Glomerular endothelial cell (primary cell): ENCODE data around the gene IL1RAPL2. TPM values are rescaled to one million over a fixed set of nuclear protein-coding genes. Genes with fewer than 3 reads are reported as not detected.
"Not testable (repeated sequence)": the region's sequence is repeated elsewhere in the genome, so short reads cannot be mapped to it uniquely, and the experiment has no call there.

Experiments used
- DNase-seq: peaks from one replicate; pipeline ENCODE4 v3.0.0-alpha.2; 2011; ENCODE audit warnings: low read depth, low spot score; ENCODE audit errors: extremely low read depth
- total RNA-seq: library from RNA; depleted of rRNA; stranded (reverse); fragments of >200 nt; gene quantifications from 2 replicates; pipeline ENCODE4 v1.2.3, GENCODE V29; 2015

The IL1RAPL2 gene
- total RNA-seq, 1 donor from 2014 or later, result not detected

DNA sequence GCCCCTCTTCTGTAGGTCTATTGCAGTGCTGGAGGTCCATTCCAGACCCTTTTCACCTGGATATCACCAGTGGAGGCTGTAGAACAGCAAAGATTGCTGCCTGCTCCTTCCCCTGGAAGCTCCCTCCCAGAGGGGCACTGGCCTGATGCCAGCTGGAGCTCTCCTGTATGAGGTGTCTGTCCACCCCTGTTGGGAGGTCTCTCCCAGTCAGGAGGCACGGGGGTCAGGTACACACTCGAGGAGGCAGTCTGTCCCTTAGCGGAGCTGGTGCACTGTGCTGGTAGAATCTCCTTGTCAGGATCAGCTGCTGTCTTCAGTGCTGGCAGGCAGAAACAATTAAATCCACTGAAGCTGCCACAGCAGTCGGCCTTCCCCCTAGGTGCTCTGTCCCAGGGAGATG, 276.6 kb downstream of the IL1RAPL2 start:
- no peak for DNase-seq

DNA sequence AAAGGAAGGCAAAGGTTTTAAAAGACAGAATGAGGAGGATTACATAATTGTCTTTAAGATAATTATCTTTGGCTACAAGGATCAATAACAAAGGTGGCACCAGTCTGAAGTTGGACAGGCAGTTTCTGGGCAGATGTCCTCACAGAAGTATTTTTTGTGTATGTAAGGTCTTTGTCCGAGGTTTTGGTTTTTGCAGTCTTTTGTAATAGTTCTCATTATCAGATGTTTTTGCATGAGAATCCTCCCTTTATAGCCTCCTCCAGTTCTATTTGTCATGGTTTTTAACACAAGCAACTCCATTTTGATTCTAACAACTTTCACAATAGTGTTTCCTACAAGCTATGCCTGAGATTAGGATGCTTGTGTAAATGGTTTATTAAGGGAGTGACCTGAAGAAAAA, 286.2 kb downstream of the IL1RAPL2 start:
- no peak for DNase-seq

- DNase-seq, result no peak
These were observed 288.2 kb downstream of the IL1RAPL2 start for GRCh38 chrX:104854188-104854587.

DNA sequence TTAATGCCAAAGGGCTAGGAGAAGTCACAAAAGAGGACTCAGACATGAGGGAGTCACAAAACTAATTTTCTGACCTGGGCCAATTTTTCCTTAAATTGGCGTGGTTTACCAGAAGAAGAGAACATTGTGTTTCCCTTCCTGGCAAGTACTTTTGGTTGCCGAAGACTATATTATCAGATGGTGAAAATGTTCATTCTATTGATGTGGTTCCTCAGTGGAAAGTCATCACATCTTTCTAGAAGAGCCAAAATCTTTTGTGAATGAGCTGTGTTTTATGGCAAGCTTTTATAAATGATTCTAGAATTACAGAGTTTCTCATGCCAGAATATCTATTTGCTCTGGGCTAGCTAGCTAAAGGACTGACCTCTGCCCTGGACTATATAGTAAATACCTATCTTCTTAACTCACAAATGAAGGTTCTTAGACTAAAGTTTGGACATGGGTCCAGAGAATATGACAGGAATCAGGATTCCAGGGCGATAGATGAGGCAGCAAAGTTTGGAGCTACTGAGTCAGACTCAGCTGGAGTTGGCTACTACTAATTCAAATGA, 288.9 kb downstream of the IL1RAPL2 start:
- DNase-seq, result no peak

DNA sequence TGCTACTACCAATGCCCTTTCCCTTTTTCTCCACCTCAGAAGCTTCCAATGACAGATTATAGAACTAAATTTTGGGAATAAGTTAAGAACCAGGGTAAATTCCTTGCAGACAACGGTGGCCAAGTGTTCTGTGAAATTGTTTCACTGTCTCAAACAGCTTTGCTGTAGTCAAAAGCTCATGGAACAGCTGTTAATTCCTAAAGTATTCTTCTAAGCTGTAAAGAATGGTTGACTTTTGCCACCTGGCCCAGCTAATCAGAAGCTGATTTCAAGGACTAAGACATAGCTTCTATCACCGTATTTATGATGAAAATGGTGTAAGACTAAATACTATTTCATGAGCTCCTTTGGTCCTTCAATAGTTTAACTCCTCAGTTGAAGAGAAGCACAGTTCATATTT, 297.5 kb downstream of the IL1RAPL2 start:
- no peak for DNase-seq

DNA sequence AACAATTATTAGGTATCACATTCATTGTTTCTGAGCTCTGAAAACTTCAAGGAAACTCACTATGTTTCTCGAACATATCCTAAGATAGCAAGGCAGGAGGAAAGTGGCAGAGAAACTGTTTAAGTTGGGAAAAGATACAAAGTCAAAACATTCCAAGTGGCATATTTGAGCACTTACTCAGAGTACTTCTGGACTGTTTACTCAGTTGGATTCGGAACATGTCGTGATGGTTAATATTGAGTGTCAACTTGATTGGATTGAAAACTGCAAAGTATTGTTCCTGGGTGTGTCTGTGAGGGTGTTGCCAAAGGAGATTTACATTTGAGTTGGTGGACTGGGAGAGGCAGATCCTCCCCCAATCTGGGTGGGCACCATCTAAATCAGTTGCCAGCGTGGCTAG, 298.3 kb downstream of the IL1RAPL2 start:
- no peak for DNase-seq

- DNase-seq, result no peak
These were observed 311.5 kb downstream of the IL1RAPL2 start for GRCh38 chrX:104877504-104877903.

DNA sequence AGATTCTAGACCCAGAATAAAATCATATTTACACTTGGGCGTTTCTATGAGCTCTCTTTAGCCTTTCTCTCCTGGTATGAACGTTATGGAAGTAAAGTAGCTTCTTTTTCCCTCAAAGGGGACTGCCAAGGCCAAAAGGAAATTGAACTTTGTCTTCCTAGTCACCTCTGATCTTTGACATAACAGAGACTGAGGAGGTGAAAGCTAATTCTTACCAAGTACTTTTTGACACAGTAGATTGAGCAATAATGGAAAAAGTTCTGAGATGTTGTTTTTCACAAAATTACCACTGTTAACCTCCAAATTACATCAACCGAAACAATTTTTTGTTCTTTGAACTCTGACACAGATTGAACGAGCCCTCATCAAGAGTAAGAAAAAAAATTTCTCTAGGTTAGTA, 336.1 kb downstream of the IL1RAPL2 start:
- DNase-seq, result no peak

DNA sequence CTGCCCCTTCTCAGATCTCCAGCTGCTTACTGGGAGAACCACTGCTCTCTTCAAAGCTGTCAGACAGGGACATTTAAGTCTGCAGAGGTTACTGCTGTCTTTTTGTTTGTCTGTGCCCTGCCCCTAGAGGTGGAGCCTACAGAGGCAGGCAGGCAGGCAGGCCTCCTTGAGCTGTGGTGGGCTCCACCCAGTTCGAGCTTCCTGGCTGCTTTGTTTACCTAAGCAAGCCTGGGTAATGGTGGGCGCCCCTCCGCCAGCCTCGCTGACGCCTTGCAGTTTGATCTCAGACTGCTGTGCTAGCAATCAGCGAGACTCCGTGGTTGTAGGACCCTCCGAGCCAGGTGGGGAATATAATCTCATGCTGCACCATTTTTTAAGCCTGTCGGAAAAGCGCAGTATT, 343.7 kb downstream of the IL1RAPL2 start:
- not testable (repeated sequence) for DNase-seq

GRCh38 chrX:104913348-104913747, 347.3 kb downstream of the IL1RAPL2 start:
- DNase-seq, result no peak

DNA sequence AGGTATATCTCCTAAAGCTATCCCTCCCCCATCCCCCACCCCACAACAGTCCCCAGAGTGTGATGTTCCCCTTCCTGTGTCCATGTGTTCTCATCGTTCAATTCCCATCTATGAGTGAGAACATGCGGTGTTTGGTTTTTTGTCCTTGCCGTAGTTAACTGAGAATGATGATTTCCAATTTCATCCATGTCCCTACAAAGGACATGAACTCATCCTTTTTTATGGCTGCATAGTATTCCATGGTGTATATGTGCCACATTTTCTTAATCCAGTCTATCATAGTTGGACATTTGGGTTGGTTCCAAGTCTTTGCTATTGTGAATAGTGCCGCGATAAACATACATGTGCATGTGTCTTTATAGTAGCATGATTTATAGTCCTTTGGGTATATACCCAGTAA, 348.7 kb downstream of the IL1RAPL2 start:
- DNase-seq, result not testable (repeated sequence)

DNA sequence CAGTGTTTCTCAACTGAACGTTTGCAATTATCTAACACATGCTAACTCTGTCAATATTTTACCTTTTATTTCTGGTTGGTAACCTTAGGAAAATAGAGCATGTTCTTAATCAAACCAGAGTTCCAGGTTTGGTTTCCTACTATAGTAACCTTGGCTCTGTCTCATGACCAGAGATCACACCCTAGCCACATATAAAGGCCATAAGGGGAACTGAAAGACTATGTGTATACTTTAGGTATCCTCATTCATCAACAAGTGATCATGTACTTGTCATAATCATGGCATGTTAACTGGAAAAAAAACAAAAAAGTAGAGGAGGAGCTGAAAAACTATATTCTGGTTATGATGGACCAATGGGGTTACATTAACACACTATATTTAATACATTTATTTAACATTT, 352.1 kb downstream of the IL1RAPL2 start:
- no peak for DNase-seq

DNA sequence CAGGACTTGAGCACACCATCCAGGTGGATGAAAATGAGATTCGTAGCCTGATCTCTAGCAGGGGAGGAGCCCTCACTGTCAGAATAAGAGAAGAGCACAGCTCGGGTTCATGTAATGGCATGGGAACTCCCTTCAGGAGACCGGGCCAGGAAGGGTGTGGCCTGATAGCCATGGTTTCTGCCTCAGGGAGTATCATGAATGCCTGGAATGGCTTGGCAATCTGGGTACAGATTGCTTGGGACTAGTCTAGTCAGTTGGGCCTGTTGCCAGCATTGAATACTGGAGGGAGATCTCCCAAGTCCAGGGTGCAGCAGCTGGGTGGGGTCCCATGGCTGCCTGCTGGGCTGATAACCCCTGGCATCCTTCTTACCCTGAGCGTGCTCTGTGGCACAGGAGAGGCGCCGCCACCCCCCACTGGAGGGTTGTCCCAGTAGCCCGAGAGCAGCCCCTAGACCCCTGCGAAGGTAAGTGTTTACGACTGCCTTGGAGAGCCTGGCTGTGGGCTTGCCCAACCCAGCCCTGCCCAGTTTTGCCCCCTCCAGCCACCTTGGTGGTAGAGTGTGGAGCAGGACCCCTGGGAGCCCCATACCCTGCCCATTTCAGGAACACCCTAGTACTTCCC, 355.7 kb downstream of the IL1RAPL2 start:
- DNase-seq, result no peak

DNA sequence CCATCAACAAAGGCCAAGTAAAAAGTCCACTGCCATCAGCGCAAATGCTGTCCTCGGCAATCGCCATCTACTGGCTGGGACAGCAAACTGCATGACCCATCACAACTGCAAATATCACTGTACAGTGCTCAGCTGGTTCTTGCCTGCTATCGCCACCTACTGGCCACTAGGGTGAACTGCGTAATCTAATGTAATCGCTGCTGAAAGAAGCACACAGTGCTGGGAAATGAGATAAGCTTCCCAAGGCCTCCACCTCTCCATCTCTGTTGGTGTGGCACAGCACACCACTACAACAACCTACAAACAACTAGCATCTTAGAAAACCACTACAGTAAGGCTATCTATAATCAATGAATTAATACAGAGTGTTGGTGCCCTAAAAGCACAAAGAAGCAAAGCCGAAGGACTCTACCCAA, 356.2 kb downstream of the IL1RAPL2 start:
- peak; percentile 47 for DNase-seq

- DNase-seq, result no peak
These were observed 363.3 kb downstream of the IL1RAPL2 start for GRCh38 chrX:104929324-104929723.

DNA sequence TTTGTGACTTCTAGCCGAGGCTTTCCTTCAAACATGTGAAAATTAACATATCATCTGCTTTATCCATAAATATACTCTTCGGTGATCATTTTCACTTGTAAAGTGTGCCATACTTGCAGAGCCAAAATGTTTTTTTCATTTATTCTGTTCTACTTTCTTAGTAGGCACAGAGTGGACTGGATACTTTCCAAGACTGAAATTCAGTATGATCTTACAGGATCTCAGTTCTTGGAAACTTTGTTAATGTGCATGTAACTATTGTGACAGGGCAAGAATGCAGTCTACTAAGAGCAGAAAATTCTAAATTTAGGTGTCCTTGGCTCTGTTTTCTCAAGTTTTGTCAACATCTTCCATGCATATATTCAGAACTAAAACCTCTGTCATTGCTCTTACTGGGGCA, 369.6 kb downstream of the IL1RAPL2 start:
- no peak for DNase-seq

GRCh38 chrX:104953251-104953650, 387.3 kb downstream of the IL1RAPL2 start:
- DNase-seq, result no peak

DNA sequence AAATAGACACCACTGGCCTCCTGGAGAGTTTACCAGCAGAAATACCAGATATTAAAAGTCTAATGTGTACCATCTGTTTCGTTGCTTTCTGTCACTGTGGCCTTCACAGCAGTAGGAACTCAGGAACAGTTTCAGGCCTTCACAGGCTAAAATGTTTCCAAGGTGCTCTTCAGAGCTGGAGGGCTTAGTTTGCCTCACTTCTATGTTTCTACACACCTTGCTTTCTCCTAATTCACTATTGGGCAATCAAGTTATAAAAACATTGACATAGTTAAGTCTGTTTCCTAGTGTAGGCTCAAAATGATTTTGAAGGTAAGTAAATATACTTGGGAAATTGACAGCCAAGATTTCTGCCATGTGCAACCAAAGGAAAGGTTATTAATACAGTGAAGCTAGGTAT, 395.9 kb downstream of the IL1RAPL2 start:
- DNase-seq, result no peak

- no peak for DNase-seq
These were observed 402.2 kb downstream of the IL1RAPL2 start for GRCh38 chrX:104968241-104968640.

DNA sequence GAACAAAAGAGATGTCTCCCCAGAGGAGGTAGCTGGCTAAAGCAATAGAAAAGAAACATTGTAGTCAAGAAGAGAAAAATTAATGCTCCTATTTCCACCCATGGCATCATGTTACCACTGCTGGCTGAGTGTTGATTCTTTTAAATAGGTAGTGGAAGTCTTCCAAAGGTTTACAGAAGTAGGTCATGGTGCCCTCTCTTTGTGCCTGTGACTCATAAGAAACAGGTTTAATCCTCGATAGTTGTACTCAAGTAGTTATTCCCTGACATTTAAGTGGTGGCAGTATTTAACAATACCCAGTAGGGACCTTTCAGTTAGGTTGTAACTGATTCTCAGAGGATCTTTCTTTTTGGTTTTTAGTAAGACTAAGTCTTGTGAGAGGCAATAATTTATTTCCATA, 406.7 kb downstream of the IL1RAPL2 start:
- DNase-seq, result no peak

DNA sequence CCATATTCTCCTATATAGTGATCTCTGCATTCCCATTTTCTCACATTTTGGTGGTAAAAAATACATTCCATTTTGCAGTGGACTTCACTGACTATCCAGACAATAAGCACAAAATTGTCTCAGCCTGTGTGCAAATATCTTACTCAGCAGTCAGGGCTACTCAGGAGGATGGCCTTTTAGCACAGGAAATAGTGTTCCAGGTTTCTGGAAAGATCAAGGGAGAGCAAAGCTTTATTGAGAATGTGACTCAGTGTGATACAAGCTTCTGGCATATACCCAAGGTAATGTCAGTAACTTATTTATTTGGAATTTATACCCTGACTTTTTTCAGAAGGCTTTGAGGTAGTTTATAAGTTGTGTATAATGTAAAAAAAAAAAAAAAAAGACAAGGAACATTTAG, 421.1 kb downstream of the IL1RAPL2 start:
- DNase-seq, result no peak

DNA sequence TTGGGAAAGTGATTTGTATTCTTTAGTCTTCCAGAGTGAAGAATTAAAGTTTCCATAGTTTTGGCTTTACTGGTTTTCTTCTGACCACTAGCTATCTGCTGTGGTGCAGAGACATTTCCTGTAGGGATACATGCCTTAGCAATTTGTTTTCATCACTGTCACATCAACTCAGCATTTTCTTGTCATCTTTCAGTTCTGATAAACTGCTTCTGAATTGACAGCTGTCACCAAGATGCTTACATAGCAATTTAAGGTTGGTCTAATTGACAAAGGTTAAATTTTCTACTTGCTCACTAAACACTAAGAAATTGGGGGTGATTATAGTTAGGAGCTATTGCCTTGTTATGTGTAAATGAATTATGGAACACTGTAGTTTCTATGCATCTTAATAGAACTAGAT, 422.0 kb downstream of the IL1RAPL2 start:
- no peak for DNase-seq

GRCh38 chrX:104995546-104995945, 429.5 kb downstream of the IL1RAPL2 start:
- no peak for DNase-seq
